DMS153 (cell line): ENCODE results near the gene PGF.
"Not testable (repeated sequence)": the region's sequence is repeated elsewhere in the genome, so short reads cannot be mapped to it uniquely, and the experiment has no call there.

Experiments used
- DNase-seq: peaks from one replicate; lab custom pipeline; 2025; lab: John Stamatoyannopoulos, UW

Gene PGF

DNA sequence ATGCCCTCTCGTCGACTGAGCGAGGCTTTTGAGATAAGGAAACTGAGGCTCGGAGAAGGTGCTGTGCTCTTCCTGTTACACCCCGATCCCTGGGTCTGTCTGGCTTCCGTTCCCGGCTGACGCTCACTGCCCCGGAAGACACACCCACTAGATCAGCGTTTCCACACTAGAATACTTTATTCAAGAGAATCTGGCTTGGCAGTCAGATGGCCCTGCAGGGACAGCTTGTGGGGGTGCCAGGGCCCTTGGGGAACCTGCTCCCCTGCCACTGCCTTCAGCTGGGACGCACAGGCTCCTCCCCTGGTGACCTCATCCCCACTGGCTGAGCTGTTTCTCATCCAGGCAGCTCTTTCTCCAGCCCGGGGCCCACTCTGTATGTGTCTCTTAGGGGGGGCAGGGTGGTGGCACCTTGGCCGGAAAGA, 13.7 kb downstream of the PGF start:
- no peak for DNase-seq

DNA sequence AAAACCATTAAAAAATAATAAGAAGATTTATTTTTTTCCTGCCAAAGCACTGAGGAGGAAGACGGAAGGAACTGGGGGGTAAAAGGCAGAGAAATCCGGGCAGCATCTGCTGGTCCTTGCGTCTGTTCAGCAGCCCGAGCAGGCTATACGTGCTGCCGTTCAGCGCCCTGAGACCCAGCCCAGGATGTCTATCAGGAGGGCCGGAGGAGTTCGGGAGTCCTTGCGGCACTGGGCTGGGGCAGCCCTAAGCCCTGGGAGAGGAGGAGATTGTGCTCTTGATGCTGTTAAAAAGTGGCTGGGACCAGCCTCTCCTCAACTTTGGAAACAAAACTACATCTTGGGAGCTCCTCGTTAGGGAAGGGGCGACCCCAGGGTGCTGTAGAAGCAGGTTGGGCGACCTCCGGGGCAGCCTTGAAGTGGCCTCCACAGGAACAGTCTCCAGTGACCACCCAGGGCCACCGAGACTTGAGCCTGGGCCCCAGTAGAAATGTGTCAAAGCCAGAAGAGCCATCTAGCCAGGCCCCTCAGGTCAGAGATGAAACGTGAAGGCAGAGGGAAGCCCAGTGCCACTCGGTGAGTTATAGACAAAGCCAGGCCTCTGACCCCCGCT, 14.3 kb downstream of the PGF start:
- no peak for DNase-seq

DNA sequence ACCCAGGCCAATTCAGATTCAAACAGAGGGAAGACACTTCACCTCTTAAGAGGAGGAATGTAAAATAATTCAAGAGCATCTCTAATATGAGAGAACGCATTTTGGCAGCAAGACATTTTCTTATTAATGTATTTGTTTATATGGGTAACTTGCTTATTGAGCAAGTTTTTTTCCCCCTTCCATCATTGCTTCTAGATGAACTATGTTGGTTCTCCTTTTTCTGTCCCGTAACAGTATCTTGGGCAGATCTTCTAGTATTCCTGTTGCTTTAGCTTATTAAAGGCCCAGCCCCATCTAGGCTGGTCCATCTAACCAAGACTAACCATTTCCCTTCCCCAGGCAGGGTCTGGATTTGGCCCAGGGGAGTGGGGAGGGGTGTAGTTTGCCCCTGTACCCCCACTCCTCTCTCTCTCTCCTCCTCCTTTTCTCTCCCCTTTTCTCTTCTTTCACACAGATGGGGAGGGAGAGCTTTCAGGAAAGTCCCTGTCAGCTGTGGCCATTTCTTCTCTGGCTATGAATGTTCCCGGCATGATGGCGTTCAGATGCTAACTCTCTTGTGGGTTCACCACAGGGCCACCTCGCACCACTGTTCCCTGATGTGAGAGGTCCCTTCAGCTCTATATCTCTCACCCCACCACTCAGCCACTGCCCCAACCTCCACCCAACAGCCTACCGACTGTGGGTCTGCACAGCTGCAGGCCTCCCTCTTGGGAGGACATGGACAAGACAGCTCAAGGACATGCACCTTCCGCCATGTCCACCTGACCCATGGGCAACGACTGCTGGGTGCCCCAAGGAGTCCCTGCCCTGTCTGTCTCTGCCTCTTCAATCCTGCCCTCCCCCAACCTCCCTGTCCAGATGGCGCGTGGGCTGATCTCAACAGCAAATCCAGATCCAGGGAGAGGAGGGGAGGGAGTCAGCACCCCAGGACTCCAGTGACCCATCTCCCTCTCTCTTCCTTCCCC, 16.6 kb downstream of the PGF start:
- DNase-seq = no peak

DNA sequence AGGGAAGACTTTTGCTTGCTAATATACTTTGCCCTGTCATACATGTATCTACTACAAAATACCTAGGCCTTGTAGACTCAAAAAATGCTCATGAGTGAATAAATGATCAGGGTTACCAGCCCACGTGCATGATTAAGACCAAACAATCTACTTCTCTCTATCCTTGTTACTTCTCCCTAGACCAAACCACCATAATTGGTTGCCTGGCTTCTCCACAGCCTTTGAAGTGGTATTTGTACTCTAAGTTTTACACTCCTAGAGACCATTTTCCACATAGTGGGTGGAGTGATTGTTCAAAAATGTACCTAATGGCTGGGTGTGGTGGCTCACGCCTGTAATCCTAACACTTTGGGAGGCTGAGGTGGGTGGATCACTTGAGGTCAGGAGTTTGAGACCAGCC, 18.2 kb downstream of the PGF start:
- no peak for DNase-seq

DNA sequence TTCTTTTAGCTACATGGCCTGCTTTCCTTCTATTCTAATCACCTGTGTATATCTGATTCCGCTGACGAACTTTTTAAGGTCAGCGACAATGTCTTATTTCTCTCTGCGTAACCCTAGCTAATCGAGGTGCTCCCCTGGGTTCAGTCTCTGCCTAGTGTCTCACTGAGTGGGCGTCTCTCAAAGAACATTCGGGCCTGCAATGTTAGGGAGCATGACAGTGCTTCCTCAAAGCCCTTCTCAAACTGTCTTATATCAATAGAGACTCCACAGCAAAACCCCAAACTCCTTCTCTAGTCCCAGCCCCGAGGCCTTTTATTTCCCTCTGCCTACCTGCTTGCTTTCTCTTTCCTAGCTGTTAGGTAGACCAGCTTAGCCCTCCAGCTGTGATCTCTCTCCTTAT, 18.7 kb downstream of the PGF start:
- no peak for DNase-seq

DNA sequence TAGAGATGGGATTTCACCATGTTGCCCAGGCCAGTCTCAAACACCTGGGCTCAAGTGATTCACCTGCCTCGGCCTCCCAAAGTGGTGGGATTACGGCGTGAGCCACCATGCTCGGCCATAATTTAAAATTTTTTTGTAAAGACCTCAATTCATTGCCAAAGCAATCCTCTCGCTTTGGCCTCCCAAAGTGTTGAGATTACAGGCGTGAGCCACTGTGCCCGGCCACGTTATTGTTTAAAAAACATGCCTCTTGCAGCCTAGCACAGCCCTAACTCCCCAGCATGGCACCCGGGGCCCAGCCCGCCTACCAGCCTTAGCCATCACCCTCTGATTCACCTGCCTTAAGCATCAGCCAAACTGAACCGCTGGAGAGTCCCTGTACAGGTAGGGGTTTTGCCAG, 19.2 kb downstream of the PGF start:
- no peak for DNase-seq

DNA sequence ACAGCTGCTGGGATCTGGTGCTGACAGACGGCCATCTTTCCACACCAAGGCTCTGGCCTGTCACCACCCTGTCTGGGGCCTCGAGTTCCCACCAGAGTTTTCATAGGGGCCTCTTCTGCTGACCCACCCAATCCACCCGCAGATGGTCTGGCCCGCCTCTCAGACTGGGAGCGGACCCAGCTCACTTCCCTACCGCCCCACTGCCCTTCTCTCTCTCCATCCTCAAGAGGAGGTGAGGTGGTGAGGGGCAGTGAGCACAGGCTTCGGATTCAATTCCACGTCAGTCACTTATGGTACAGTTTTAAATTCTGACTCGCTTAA, 20.1 kb downstream of the PGF start:
- DNase-seq = no peak

DNA sequence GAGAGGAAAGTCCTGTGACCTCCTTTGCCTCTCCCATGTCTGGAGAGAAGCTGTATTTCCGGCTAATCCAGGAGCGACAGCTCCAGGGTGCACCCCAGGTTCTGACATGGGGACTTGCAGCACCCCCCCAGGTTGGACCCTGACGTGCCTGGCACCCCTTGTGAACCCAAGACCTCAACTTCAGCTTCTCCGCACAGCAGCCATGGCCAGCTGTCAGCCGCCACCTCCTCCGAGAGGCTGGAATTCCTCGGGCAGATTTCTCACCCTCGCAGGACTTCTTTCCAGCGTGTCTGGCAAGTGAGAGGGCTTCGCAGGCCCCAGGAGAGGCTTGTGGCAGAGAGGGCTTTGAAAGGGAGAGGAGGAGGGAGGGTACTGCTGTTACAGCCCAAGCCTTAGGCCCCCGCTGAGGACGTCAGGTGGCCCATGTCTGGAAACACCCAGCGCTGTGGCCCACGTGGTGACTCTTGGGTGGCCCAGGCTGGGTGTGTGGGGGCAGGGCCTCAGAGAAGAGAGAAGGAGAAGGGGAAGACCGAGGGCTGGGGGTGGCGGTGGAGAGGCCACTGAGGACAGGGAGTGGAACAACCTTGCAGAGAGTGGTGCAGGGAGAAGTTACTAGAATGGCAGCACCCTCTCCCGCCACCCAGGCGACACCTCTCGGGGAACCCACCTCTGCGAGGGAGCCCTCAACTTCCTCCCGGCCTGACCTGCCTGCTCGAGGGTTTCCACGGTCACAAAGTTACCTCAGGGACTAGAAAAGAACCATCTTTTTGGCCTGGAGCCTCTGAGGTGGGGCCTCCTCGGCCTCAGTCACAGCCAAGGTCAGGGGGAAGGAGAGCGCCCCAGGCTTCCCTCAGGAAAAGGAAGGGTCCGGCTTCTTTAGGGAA, 20.7 kb downstream of the PGF start:
- no peak for DNase-seq

DNA sequence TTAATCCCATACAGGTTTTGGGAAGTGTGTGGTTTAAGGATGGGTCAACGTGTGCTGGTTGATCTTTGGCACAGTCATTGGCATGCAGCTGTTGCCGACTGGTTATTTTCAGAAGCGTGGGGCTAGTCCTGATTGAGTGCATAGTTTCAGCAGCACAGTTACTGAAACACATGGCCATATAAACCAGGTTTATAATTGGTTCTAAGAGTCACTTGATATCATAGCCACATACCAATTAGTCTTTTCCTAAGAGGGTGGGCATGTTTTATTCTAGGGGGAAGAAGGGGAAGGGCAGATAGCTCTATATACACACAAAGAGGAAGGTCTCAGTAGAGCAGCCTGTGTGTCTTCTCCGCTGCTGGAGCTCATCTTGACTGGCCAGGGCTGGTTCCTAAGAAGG, 21.4 kb downstream of the PGF start:
- DNase-seq = no peak

DNA sequence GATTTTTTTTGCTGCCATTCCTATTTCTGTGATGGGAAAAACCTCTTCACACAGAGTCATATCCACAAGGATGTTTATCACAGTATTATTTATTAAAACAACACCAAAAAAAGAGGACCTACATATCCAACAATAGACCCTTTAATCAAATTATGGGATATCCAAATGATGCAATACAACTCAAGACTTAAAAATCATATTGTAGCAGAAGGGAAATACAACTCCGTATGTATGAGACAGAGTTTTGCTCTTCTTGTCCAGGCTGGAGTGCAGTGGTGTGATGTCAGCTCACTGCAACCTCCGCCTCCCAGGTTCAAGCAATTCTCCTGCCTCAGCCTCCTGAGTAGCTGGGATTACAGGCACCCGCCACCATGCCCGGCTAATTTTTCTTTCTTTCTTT, 22.5 kb downstream of the PGF start:
- DNase-seq = not testable (repeated sequence)

DNA sequence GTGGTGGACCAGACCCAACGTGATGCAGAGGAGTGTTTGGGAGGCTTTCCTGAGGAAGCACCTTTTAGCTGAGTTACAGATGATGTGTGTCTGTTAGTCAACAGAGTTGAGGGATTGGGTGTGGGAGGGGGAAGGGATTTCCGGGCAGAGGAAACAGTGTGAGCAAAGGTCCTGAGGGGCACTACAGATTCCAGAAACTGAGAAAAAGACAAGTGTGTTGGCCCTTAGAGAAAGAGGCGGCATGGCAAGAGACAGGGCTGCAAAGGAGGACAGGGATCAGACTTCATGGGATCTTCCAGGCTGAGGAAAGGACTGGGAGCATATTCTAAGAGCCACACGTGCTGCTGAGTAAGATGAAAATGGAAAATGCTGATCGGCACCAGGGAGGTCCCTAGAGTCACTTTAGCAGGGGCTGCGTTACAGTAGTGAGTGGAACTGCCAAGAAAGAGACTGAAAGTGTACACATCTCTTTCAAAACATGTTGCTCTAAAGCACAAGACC, 22.9 kb downstream of the PGF start:
- DNase-seq = no peak

DNA sequence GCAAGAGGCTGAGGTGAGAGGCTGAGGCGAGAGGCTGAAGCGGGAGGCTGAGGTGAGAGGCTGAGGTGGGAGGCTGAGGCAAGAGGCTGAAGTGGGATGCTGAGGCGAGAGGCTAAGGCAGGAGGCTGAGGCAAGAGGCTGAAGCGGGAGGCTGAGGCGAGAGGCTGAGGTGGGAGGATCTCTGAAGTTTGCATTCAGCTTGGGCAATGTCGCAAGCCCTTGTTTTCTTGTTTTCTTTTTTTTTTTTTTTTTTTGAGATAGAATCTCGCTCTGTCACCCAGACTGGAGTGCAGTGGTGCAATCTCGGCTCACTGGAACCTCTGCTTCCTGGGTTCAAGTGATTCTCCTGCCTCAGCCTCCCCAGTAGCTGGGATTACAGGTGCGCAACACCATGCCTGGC, 23.7 kb downstream of the PGF start:
- DNase-seq = not testable (repeated sequence)

DNA sequence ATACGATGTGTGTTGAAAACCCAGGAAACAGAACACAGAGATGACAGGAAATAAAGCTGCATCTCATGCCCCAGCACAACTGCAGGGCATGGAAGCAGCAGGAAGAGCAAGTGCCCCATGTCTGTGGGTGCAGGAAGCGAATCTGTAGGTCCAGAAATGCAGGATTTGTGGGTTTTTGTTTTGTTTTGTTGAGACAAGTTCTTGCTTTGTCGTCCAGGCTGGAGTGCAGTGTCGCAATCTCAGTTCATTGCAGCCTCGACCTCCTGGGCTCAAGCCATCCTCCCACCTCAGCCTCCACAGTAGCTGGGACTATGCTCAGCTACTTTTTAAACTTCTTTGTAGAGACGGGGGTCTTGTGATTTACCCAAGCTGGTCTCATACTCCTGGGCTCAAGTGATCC, 26.2 kb downstream of the PGF start:
- DNase-seq = no peak

DNA sequence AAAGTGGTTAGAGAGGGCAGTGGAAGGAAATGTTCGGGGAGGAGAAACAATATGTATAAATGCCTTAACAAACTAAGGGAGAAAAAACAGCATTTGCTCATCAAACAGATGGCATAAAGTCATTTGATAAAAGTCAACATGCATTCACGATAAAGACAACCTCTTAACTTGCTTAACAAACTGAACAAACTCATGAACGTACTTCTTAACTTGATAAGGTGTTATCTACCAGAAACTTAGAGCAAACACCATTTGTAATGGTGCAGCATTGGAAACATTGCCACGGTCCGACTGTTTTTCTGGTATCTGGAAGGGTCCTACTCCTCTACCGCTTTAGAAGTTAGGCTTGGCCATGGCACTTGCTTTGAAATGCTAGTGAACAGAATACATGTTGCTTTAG, 28.2 kb downstream of the PGF start:
- no peak for DNase-seq

DNA sequence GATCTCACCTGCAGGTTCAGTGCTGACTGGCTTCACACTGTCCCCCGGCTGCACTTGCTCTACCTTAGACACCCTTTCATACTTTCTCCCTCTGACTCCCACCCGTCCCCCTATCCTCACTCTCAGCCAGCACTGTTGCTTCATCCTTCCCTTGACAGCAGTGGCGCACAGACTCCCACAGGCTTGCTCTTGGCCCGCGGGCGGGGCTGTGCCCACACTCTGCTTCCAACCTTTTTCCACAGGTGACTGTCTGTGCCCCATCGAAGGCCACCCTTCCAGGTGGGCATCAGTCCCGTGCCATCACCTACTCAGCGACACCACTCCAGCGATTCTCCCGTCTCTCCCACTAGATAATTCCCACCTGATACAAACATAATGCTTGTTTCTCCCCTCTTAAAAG, 31.3 kb downstream of the PGF start:
- DNase-seq = no peak

DNA sequence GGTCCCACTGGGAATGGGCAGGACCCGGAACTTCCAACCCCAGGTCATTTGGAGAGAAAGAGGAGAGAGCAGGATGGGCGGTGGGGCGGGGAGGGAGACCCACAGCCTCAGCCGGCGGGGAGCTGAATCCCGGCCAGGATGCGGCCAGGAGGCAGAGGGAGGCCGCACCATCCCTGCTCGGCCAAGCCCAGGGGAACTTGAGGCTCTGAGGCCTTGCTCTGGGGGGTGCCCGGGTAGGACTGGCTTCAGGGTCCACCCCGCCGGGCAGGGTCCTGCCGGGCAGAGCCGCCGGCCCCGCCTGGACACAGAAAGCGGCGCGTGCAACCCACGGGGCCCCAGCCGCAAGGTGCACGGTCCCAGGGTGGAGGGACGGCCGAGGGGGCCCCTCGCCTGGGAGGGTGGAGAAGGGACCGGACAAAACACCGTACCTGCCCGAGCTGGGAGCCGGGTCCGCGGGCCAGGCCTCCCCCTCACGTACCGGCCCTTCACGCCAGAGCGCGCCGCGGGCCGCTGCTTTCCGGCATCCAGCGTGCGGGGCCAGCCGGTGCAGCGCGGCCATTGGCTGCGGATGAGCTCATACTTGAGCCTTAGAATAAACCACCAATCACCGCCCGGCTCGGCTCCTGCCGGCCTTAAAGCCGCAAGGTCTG, 32.5 kb downstream of the PGF start, which contains the start of gene RPS6KL1:
Gene RPS6KL1, minus strand, starts transcription at position 509 of the 650 bp plus-strand sequence. CDS start 1,719 bp downstream, outside the sequence.
- peak; percentile 63 for DNase-seq

DNA sequence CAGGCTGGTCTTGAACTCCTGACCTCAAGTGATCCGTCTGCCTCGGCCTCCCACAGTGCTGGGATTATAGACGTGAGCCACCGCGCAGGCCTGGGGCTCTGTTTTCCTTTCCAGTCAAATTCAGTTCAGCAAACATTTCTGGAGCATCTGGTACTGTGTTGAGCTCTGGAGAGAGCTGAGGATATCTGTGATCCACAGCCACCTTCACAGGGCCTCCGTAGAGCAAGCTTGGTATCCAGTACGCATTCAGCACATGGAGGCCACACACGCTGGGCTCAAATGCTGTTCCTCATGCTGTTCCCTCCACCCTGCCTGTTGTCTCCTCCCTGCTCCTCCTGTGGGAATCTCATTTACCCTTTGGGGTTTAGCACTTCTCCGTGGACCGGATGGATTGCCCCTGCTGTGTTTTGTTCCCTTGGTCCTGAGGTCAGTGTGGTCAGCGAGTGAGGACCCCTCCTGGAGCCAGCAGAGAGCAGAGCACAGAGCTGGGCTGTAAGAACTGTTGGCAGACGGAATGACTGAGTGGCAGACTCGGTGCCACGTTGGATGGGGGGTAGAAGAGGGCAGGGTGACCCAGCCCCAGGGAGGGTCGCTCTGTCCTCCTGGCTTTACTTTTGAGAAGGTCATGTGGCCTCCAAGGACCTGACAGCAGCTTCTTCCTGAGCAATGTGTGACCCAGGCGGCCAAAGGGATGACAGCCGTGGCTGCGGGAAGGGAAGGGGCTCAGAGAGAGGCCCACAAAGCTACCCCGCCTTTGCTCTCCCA, 33.2 kb downstream of the PGF start:
- DNase-seq = no peak

DNA sequence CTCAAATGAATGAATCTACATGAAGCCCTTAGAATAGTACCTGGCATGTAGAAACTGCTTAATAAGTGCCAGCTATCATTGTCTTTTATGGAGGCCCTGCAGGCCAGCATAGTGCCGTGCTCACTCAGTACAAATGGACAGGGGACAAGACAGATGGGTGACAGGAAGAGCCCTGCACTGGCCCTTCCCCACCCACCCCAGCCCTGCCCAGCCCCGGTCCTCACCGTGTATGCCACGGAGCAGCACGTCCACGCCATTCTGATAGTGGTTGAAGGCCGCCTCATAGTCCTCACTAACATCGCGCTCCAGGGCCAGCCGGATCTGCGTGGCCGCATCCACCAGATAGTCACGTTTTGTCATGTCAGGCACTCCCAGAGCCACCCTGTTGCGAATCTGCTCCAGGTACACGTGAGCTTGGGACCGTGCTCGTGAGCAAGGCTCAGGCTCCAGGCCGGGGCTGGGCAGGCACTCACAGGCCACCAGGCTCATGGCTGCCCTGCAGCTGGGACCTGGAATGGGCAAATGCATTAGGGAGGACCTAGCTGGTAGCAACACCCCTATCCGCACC, 34.3 kb downstream of the PGF start:
- DNase-seq = no peak

DNA sequence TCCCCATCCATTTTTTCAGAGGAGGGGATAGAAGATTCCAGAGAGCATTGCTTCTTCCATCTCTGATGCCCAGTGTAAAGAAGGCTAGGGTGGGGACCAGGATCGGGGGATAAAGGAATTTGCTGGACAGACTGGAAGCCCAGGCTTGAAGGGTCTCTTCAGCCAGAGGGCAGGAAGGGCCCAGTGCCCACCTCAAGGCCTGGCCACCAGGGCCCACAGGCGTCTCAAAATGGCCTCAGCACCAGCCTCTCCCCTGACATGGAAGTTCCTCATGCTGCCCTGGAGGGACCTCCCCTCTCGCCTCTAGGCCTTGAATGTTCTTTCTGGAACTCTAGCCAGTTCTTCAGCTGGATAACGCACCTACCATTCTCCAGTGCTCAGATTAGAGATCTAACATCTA, 35.1 kb downstream of the PGF start:
- no peak for DNase-seq

DNA sequence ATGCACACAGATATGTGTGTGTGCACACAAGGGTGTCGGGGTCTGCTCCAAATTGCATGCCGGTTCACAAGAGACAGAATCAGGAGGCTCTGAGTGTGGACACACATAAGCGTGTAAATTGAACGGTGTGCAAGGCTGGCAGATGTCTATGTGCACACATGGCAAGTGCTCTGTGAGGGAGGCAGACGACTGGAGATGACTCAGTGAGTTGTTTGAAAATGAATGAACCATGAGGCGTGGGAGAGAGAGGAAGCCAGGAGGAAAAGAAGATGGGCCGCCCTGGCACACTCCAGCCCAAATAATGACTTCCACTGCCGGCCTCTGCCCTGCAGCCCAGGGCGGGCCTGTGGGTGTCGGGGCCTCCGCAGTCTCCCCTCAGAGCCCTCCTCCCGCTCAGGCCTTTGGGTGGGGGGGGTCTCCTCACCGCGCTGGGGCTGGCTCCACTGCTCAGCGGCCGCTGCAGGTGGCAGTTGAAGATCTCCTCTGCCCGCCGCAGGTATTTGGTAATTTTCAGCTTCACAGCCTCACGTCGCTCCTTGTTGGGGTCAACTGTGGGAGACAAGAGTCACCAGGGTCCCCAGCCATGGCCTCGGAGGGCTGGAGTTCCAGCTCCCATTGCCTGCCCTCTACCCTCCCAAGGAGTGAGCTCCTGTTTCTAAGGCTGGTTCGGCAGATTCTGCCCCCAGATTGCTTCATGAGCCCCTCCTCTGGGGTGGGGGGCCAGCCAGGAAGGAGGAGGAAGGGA, 35.8 kb downstream of the PGF start:
- DNase-seq = no peak
